ENCODE results near the gene TMEM186.
"Not testable (repeated sequence)": the region's sequence is repeated elsewhere in the genome, so short reads cannot be mapped to it uniquely, and the experiment has no call there.

The TMEM186 gene

DNA sequence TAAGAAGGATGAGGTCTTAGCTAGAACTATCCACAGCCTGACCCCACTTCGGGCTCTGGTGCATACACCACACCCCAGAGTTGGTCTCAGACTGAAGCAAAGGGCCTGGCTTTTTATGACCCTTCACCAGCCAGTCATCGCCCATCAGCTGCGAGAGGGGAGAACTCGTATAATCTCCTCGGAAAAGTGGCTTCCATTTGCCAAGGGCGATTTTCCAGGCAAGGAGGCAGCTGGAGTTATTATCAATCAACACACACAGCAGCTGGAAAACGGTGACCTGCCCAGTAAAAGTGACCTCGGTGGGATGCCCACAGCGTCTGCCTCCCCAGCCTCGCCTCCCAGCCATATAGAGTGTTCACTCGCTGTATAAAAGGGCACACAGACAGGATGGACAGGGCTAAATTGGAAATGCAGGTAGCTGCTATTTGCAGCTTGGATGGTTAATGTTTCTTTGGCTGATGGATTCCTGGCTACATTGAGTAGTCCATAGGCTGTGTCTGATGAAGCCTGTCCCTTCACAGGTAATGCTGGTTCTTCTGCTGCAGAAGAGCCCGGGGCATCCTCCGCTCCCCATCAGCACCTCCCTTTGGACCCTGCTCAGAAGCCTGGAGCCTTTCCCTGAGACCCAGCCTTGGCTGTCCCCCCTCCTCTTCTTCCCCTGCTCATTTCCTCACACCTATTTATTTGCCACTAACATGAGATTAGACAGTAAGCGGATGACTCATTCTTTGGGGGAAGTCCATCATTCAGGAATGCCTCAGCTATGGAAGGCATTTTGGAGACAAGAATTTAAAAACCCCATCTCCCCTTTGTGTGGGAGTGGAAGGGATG is 45.7 kb downstream of the TMEM186 start:
- H3K9ac ChIP-seq (ENCODE audit: low read length), result no peak overlapping the region
- H3K4me1 ChIP-seq (ENCODE audit: control insufficient read depth, insufficient read depth, low read length), result peaks cover 6% of the 10 kb centered on the region
- no peaks in the 10 kb centered on the region for H3K36me3 ChIP-seq (ENCODE audit: control insufficient read depth, insufficient read depth, low read length, severe bottlenecking)
- H3K4me3 ChIP-seq (ENCODE audit: low read length), result no peak overlapping the region
- peak; percentile 63 for DNase-seq (ENCODE audit: low read depth)
- H3K9me3 ChIP-seq (ENCODE audit: control insufficient read depth, low read length), result no peaks in the 10 kb centered on the region
- H3K27me3 ChIP-seq (replicated peaks; ENCODE audit: control insufficient read depth, insufficient read depth, low read length), result no peaks in the 10 kb centered on the region

DNA sequence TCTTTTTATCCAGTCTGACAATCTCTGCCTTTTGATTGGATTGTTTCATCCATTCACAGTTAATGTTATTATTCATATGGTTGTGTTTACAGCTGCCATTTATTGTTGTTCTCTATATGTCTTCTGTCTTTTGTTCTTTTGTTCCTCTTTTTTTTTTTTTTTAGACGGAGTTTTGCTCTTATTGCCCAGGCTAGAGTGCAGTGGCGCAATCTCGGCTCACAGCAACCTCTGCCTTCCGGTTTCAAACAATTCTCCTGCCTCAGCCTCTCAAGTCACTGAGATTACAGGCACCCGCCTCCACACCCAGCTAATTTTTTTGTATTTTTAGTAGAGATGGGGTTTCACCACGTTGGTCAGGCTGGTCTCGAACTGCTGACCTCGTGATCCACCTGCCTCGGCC is 48.5 kb downstream of the TMEM186 start:
- H3K4me1 ChIP-seq (ENCODE audit: control insufficient read depth, insufficient read depth, low read length); H3K36me3 ChIP-seq (ENCODE audit: control insufficient read depth, insufficient read depth, low read length, severe bottlenecking); H3K27me3 ChIP-seq (replicated peaks; ENCODE audit: control insufficient read depth, insufficient read depth, low read length); H3K4me3 ChIP-seq (ENCODE audit: low read length); H3K9ac ChIP-seq (ENCODE audit: low read length); DNase-seq (ENCODE audit: low read depth); H3K9me3 ChIP-seq (ENCODE audit: control insufficient read depth, low read length): not testable (repeated sequence)
